HG02763 (cell line): ENCODE results near the gene CFAP70.

Source experiments
- ATAC-seq: cut with Tn5 transposase; IDR thresholded peaks from one replicate; pipeline ENCODE4 v1.9.1; 2021; ENCODE audit warnings: mild to moderate bottlenecking, moderate library complexity; ENCODE audit not compliant: unreplicated experiment

CFAP70 gene

DNA sequence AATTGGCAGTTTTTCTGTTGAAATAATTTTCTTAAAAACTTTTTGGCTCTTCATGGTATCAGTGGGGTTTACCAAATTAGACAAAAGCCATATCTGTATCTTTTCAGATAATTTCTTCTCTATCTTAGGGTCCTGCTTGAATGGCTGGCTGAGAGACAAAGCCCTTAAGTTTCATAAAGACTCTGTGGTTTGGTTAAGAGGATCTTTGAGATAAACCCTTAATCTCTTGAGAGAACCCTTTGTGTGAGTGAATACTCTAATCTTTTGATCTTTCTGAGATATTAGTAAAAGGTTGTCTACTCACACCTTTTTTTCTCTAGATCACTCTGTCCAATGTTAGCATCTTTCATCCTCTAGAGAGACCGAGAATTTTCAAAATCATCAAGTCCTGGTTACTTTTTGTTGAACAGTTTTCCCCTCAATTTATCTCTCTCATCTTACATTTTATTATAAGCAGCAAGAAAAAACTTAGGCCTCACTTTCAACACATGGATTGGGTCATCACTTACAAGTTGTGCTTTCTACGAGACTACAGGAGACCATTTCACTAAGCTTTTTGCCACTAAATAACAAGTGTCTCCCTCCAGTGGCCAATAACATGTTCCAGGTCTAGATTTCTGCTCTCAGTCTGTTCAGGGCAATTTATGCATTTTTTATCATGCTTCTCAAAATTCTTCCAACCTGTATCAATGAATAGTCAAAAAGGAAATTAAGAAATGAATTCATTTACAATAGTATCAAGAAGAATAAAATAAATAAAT lies 140.1 kb downstream of the CFAP70 start:
- ATAC-seq, result no peak

DNA sequence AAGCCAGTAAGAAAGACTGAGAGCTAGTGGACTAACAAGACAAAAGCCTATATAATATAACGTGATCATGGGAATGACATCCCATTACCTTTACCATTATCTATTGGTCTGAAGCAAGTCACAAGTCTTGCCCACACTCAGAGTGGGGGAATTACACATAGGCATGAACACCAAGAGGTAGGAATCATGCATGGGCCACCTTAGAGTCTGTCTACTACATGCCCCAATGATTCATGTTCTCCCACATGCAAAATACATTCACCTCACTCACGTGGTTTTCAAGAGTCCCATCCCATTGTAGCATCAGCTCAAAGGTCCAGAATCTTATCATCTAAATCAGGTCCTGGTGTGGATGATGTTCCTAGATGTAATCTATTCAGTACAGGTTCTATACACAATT lies 141.0 kb downstream of the CFAP70 start:
- no peak for ATAC-seq

DNA sequence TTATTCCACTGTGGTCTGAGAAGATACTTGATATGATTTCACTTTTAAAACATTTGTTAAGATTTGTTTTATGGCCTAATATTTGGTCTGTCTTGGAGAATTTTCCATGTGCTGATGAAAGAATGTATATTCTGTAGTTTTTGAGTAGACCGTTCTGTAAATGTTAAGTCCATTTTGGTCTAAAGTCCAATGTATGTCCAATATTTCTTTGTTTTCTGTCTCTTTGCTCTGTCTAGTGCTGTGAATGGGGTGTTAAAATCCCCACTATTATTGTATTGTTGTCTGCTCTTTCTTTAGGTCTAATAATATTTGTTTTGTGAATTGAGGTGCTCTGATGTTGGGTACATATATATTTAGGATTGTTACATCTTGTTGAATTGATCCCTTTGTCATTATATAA lies 142.9 kb downstream of the CFAP70 start:
- ATAC-seq, result no peak

DNA sequence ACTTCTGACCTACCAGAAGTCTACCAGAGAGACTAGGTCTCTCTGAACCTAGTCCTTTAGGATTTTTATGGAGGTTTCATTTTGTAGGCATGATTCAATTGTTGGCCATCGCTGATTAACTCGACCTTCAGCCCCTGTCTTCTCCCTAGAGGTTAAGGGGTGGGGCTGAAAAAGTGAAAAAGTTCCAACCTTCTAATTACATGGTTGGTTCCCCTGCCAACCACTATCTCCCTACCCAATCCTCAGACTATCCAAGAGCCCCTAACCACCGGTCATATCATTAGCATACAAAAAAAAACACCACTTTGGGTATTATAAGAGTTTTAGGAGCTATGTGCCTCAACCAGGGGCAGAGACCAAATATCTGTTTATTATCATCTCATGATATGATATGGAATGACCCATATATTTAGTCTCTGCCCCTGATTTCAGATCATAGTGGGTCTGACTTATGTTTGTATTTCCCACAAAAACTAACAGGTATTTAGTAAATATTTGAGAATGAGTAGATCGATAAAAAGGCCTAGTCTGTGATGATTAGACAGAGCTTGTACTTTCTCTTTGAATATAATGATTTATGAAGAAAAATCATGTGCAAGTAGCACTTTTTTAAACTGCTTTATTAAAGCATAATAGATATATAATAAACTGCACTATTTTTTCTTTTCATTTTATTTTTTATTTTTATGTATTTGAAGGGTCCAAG lies 147.4 kb downstream of the CFAP70 start:
- no peak for ATAC-seq

DNA sequence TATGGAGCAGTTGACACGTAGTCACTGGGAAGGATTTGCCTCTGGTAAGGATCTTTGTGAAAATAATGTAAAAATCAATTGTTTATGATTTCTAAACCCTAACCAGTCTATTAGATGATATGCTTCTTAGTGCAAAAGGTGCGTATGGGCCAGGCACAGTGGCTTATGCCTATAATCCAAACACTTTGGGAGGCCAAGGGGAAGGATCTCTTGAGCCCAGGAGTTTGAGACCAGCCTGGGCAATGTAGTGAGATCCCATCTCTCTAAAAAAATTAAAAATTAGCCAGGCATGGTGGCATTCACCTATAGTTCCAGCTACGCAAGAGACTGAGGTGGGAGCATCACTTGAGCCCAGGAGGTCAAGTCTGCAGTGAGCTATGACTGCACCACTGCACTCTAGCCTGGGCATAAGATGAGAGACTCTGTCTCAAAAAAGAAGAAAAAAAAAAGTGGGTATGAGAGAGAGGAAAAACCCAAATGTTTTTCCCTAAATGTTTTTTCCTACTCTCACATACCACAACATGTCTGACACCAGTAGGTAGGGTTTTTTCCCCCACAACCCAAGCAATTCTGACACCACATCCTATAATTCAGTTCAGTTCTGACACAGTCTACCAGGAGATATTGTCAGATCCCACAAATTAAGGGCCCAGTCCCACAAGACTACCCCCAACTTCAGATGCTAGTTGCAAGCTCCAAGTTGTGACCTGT lies 148.1 kb downstream of the CFAP70 start:
- no peak for ATAC-seq

DNA sequence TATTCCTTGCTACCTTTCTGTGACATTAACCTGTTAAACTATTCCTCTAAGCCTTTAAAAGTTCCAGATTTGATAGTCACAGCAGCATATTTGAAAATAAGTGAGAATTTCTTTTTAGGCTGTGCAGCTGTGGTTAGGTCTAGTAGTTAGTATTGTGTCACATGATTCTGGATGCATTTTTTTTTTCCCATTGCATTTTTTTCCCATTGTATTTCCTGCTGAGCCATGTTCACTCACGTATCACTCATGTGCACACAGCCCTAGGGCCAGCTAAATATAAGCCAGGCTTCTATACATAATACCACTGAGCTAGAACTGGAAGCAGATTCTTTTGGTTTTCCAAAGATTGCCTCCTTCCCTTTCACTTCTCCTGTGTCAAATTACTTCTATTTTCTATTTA lies 149.0 kb downstream of the CFAP70 start:
- no peak for ATAC-seq

DNA sequence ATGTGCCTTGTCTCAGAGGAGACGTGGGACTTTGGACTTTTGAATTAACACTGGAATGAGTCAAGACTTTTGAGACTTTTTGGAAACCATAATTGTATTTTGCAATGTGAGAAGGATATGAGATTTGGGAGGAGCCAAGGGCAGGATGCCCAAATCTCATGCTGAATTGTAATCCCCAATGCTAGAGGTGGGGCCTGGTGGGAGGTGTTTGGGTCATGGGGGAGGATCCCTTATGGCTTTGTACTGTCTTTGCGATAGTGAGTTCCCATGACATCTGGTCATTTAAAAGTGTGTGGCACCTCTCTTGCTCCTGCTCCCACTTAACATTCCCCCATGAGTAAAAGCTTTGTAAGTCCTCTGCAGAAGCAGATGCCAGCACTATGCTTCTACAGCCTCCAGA lies 150.8 kb downstream of the CFAP70 start:
- no peak for ATAC-seq

DNA sequence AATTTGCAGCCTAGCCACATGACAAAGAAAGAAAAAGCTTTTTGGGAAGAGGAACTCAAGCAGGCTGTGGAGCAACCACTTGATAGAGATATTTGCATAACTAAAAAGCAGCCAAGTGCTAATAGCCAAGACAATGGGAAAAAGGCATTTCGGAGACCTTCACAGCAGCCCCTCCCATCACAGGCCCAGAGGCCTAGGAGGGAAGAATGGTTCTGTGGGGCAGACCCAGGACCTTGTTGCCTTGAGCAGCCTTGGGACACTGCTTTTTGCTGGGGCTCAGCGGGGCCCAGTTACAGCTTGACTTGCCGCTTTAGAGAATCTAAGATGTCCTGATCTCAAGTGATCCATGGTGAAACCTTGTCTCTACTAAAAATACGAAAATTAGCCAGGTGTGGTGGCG lies 152.3 kb downstream of the CFAP70 start:
- no peak for ATAC-seq

DNA sequence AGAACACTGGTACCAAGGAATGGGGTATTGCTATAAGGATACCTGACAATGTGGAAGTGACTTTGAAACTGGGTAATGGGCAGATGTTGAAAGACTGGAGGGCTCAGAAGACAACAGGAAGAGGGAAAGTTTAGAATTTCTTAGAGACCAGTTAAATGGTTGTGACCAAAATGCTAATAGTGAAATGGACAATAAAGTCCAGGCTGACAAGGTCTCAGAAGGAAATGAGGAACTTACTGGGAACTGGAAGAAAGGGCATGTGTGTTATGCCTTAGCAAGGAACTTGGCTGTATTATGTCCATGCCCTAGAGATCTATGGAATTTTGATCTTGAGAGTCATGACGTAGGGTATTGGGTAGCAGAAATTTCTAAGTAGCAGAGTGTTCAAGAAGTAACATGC lies 152.8 kb downstream of the CFAP70 start:
- ATAC-seq, result no peak

DNA sequence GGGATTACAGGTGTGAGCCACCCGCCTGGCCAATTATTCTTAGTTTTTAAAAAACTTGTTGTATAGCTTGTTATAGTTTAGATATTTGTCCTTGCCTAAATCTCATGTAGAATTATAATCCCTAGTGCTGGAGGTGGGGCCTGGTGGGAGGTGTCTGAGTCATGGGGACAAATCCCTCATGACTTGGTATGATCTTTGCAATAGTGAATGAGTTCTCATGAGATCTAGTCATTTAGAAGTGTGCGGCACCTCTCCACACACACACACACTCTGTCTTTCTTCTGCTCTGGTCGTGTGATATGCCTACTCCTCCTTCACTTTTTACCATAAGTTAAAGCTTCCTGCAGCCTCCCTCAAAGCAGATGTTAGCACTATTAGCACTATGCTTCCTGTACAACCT lies 153.6 kb downstream of the CFAP70 start:
- no peak for ATAC-seq
